HUES64 (cell line): ENCODE measurements around the gene WWP2.
"Not testable (repeated sequence)": the region's sequence is repeated elsewhere in the genome, so short reads cannot be mapped to it uniquely, and the experiment has no call there.

Experiments used
- H3K27ac ChIP-seq: 2 replicates; pipeline ENCODE4 v1.7.0; 2013; ENCODE audit warnings: low read depth, low read length, inconsistent platforms
- H3K27me3 ChIP-seq: 2 replicates; pipeline ENCODE4 v1.6.1; 2013; ENCODE audit warnings: mild to moderate bottlenecking, low read length; ENCODE audit not compliant: insufficient read depth
- H3K36me3 ChIP-seq: 2 replicates; pipeline ENCODE4 v1.6.1; 2013; ENCODE audit warnings: mild to moderate bottlenecking, low read length; ENCODE audit not compliant: insufficient read depth
- H3K4me1 ChIP-seq: 2 replicates; pipeline ENCODE4 v1.6.1; 2013; ENCODE audit warnings: mild to moderate bottlenecking, low read length, moderate library complexity; ENCODE audit not compliant: insufficient read depth
- H3K4me3 ChIP-seq: 2 replicates; pipeline ENCODE4 v1.5.1; 2013; ENCODE audit warnings: mild to moderate bottlenecking, low read length, moderate library complexity
- H3K9ac ChIP-seq: 2 replicates; pipeline ENCODE4 v1.6.1; 2013; ENCODE audit warnings: mild to moderate bottlenecking, low read depth, low read length
- H3K9me3 ChIP-seq: 2 replicates; pipeline ENCODE4 v1.6.1; 2013; ENCODE audit warnings: low read depth, low read length; ENCODE audit not compliant: insufficient read depth
- WGBS: fragments of 150-250, 120-280 bp; methylation state at CpG from one replicate; pipeline ENCODE4 v1.1.7; 2013; ENCODE audit warnings: missing lambda C conversion rate; 5-methylcytosine and 5-hydroxymethylcytosine counted together

The WWP2 gene

DNA sequence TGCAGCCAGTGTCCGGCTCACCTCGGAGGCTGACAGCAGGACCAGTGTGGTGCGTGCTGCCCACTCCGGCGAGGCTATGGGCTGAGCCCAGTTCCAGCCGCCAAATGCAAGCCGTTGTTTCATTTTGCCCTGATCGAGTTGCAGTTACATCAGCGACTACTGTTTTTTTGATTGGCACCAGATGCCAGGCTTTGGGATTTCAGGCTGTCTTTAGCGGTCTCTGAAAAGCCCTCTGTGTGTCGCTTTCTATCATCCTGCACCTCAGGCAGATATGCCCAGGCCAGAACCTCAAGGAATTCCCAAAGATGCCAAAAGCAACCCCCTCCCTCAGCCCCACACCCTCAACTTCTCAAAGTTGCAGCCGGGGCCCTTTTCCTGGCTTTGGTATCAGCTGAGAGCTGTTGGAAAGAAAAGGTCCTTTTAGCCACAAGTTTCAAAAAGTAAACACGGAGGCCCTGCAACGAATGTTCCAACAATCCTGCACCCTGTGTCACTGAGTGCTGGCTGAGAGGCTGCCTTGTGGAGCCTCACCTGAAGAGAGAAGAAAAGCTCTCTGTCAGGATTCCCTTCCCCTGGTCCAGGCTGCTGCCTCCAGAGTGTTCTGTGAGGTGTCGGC, 58.9 kb downstream of the WWP2 start:
- peak overlapping the region; percentile 33; the same call in 1 of the 2 replicates for H3K27ac ChIP-seq
- no peaks in the 10 kb centered on the region for H3K9me3 ChIP-seq
- H3K36me3 ChIP-seq, result no peaks in the 10 kb centered on the region; the same call in 1 of the 2 replicates
- no peaks in the 10 kb centered on the region for H3K27me3 ChIP-seq
- WGBS, result 94% methylated on average over 15 of the region's 15 CpGs
- H3K4me3 ChIP-seq, result no peak overlapping the region
- H3K4me1 ChIP-seq, result peaks cover 9% of the 10 kb centered on the region
- no peak overlapping the region for H3K9ac ChIP-seq

DNA sequence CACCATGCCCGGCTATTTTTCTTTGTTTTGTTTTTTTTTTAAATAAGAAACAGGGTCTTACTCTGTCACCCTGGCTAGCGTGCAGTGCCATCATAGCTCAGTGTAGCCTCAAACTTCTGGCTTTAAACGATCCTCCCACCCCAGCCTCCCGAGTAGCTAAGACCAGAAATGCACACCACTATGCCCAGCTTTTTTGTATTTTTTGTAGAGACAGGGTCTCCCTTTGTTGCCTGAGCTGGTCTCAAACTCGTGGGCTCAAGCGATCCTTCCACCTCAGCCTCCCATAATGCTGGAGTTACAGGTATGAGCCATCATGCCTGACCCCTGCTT, 59.7 kb downstream of the WWP2 start:
- WGBS, result 98% methylated on average over 6 of the region's 6 CpGs
- no peaks in the 10 kb centered on the region for H3K9me3 ChIP-seq
- H3K4me1 ChIP-seq, result peaks cover 9% of the 10 kb centered on the region
- H3K4me3 ChIP-seq, result no peak overlapping the region
- H3K9ac ChIP-seq, result no peak overlapping the region
- H3K36me3 ChIP-seq, result no peaks in the 10 kb centered on the region
- no peaks in the 10 kb centered on the region for H3K27me3 ChIP-seq
- H3K27ac ChIP-seq, result no peak overlapping the region

DNA sequence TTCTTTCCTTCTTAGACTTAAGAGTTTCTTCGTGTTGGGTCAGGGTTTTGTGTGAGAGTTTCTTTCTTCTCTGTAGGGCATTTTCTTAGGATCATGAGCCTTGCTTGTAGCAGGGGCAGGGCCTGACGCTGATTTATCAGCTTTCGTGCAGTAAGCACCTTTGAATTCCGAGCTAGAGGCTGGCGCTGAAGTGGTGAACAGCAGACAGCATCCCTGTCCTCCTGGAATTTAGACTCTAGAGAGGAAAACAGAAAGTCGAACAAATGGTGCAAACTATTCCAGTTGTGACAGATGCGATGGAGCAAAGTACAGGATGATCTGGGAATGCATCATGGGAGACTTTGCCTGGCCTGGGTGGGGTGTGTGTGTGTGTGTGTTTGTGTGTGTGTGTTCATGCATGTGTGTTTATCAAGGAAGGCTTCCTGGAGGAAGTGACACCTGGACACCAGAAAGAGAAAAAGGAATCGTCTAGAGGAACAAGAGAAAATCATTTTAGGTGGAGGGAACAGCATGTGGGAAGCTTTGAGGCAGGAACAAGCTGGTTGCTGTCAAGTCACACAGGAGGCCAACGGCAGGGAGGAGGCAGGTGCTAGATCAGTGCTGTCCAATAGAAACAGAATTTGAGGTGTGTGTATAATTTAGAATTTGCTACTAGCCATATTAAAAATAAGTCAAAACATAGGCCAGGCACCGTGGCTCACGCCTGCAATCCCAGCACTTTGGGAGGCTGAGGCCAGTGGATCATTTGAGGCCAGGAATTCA, 60.2 kb downstream of the WWP2 start:
- Histone ChIP-seq H3K36me3 (no peaks in the 10 kb centered on the region), H3K27me3 (no peaks in the 10 kb centered on the region), H3K4me3 (no peak overlapping the region), H3K9ac (no peak overlapping the region), H3K9me3 (no peaks in the 10 kb centered on the region), H3K27ac (no peak overlapping the region), H3K4me1 (peaks cover 9% of the 10 kb centered on the region)
- 96% methylated on average over 11 of the region's 11 CpGs for WGBS

DNA sequence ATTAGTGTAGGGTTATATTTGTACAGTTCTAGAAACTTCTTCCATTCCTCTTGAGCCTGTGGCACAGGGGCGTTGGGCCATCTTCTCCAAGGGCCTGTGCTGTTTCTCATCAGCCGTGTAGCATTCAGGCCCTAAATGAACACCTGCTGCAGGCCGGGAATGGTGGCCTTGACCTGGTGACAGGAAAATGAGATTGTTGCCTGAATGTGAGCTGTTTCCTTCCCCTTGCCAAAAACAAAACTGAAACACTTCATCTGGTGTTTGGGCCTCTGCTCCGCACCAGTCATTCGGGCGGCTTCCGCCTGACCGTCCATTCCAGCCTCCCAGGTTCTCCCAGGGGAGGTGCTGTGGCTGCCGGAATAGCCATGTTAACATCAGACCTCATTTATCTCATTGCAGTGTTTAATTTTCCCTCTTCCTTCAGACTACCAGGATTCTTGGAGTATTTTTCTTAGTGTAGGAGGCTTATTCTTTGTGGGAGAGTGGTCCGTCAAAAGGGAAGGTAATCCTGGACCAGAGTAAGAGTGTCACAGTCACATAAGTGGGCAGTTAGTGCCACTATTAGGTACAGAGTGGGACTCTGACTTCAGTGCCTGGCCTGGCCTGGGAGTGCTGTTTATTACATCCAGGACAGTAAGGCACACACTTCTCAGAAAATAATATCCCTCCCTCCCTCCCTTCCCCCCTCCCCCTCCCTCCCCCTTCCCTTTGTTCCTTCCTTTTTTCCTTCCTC, 61.9 kb downstream of the WWP2 start:
- no peaks in the 10 kb centered on the region for H3K9me3 ChIP-seq
- no peaks in the 10 kb centered on the region for H3K36me3 ChIP-seq
- H3K4me3 ChIP-seq, result no peak overlapping the region
- peaks cover 2% of the 10 kb centered on the region for H3K4me1 ChIP-seq
- H3K27ac ChIP-seq, result no peak overlapping the region
- H3K9ac ChIP-seq, result no peak overlapping the region
- H3K27me3 ChIP-seq, result no peaks in the 10 kb centered on the region
- 94% methylated on average over 10 of the region's 10 CpGs for WGBS

DNA sequence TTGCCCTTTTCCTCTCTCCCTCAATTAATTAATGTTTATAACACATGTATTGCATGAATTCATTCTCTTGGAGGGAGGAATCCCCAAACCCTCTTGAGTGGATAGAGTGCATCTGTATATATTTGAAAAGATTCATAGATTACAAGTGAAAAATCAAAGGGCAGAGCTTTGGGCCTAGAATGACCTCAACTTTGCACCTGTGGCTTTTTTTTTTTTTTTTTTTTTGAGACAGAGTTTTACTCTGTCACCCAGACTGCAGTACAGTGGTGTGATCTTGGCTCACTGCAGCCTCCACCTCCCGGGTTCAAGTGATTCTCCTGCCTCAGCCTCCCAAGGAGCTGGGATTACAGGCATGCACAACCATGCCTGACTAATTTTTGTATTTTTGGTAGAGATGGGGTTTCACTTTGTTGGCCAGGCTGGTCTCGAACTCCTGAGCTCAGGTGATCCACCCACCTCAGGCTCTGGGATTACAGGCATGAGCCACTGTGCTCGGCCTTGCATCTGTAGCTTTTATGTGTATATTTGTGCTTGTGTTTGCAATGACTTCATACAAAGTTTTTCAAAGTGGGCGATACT, 62.5 kb downstream of the WWP2 start:
- H3K4me3 ChIP-seq, H3K4me1 ChIP-seq, H3K27me3 ChIP-seq, H3K36me3 ChIP-seq, H3K27ac ChIP-seq, H3K9ac ChIP-seq, H3K9me3 ChIP-seq: not testable (repeated sequence)
- 97% methylated on average over 4 of the region's 4 CpGs for WGBS

DNA sequence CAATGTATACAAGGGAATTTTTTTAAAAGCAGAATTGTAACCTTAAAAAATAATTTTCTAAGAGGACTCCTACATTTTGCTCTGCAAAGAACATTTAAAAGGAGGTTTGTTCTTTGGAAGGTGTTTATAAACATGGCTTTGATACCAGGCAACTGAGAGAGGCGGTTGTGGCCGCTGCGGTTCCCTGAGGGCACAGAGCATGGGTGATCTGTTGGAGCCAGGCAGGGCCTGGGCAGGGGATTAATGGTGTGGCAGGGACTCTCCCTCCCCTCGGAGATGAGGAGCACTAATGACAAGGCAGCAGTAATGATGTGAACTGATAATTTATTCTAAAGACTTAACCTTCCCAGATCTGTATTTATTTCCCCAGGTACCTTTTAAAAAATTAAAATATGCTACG, 65.4 kb downstream of the WWP2 start:
- H3K4me1 ChIP-seq, result no peaks in the 10 kb centered on the region
- 92% methylated on average over 5 of the region's 5 CpGs for WGBS
- H3K4me3 ChIP-seq, result no peak overlapping the region
- H3K27ac ChIP-seq, result no peak overlapping the region
- H3K36me3 ChIP-seq, result no peaks in the 10 kb centered on the region
- no peaks in the 10 kb centered on the region for H3K27me3 ChIP-seq
- H3K9me3 ChIP-seq, result no peaks in the 10 kb centered on the region
- no peak overlapping the region for H3K9ac ChIP-seq

DNA sequence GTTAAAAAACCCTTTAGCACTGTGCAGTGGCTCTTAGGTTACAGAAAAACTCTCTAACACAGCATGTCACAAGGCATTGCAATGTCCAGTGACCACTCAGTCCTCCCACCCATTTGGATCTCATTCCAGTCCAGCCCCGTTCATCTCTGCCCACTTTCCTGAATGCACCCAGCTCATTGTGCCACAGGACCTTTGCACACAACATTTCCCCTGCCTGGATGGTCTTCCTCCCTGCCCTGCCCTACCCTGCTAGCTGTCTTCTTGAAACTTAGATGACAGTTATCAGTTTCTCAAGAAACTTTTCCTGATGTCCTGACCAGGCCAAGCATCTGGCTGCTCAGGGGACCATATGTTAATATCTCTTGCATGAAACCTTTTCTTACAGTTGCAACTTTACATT, 67.2 kb downstream of the WWP2 start:
- H3K27ac ChIP-seq, result no peak overlapping the region
- no peaks in the 10 kb centered on the region for H3K9me3 ChIP-seq
- WGBS, result 93% methylated on average over 1 of the region's 1 CpG
- H3K9ac ChIP-seq, result no peak overlapping the region
- H3K27me3 ChIP-seq, result no peaks in the 10 kb centered on the region
- H3K36me3 ChIP-seq, result no peaks in the 10 kb centered on the region
- H3K4me3 ChIP-seq, result no peak overlapping the region
- peaks cover 11% of the 10 kb centered on the region; the same call in 1 of the 2 replicates for H3K4me1 ChIP-seq

DNA sequence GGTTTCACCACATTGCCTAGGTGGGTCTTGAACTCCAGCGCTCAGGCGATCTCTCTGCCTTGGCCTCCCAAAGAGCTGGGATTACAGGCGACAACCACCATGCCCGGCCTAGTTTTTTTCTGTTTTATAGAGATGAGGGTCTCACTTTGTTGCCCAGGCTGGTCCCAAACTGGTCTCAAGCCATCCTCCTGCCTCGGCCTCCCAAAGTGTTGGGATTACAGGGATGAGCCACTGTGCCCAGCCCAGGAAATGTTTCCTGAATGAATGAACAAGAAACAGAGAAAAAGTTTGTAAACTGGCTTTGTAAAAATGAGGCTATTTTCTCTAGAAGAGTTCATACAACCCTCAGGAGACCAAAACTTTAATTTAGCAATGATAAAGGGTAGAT, 68.0 kb downstream of the WWP2 start:
- H3K4me1 ChIP-seq, result peaks cover 11% of the 10 kb centered on the region; the same call in 1 of the 2 replicates
- no peaks in the 10 kb centered on the region for H3K9me3 ChIP-seq
- no peak overlapping the region for H3K4me3 ChIP-seq
- no peak overlapping the region for H3K9ac ChIP-seq
- no peaks in the 10 kb centered on the region for H3K27me3 ChIP-seq
- no peaks in the 10 kb centered on the region for H3K36me3 ChIP-seq
- WGBS, result 96% methylated on average over 5 of the region's 5 CpGs
- H3K27ac ChIP-seq, result no peak overlapping the region

DNA sequence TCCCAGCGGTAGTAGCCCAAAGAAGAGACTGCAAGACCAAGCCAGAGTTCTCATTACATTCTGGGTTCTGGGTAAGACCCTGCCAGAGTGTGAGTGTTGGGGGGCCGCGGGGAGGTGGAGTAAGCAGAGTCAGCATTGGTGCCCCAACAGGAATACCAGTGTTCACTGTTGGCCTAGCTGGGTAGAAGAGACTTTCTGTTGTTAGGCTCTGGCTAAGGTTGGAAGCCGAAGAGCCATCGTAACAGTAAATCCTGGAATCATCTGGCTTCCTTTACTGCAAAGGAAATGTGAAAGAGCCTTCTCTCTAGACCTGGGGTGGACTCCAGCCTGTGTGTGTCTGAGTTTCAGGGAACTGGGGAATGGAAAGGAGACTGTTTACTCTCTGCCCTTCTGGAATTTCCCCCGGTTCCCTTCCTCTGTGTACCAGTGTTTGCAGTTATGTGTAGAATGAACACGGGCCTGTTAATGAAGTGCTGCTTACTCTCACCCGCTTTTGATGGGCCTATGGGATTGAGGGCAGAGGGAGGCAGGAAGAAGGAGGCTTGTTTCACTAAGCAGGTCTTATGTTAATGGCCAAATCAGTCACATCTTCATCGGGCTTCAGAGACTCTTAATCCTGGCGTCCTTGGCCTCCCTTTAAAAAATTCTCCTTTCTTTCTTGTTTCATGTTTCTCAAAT, 68.5 kb downstream of the WWP2 start:
- H3K9ac ChIP-seq, result no peak overlapping the region
- no peaks in the 10 kb centered on the region for H3K9me3 ChIP-seq
- H3K27ac ChIP-seq, result no peak overlapping the region
- H3K4me1 ChIP-seq, result peaks cover 11% of the 10 kb centered on the region; the same call in 1 of the 2 replicates
- 87% methylated on average over 10 of the region's 10 CpGs for WGBS
- H3K36me3 ChIP-seq, result no peaks in the 10 kb centered on the region
- no peaks in the 10 kb centered on the region for H3K27me3 ChIP-seq
- no peak overlapping the region for H3K4me3 ChIP-seq

DNA sequence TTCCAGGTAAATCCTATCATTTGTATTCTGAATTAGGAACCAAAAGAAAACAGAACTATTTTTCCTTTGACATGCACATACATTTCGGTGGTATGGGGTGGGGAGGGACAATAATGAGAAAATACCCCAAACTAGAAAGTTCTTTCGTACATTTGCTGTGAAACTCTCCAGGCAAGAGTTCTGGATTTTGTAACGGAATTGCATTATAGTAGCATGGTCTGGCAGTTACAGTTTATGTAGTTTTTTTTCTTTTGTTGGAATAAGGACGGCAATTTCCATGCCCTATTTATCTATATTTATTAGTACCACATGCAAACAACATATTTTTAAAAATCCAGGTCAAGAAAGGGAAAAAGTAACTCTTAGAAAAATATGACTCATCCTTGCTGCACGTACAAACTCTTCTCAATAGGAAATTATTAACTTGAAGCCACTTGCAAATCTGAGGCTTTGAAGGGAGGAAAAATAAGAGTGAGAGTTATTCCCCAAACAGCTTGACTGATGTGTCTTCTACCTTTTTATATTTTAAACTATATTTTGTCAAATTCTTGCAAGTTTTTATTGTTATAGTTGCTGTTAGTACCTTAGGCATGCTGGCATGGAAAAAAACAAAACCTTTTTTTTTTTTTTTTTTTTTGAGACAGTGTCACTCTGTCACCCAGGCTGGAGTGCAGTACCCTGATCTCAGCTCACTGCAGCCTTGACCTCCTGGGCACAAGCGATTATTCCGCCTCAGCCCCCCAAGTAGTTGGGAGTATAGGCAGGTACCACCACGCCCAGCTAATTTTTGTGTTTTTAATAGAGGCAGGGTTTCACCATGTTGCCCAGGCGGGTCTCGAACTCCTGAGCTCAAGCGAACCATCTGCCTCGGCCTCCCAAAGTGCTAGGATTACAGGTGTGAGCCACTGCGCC, 69.3 kb downstream of the WWP2 start:
- WGBS, result 90% methylated on average over 11 of the region's 13 CpGs
- Histone ChIP-seq H3K36me3 (no peaks in the 10 kb centered on the region), H3K9me3 (no peaks in the 10 kb centered on the region), H3K4me3 (no peak overlapping the region), H3K9ac (no peak overlapping the region), H3K4me1 (peaks cover 11% of the 10 kb centered on the region; the same call in 1 of the 2 replicates), H3K27me3 (no peaks in the 10 kb centered on the region), H3K27ac (no peak overlapping the region)
